Thyroid gland (tissue), 4 donors: ENCODE results near the gene ZNF550.

Experiments used
- CTCF ChIP-seq, 6 experiments: fragments of 200-600 bp in 3 of 6; fragments of 450-650 bp in 3 of 6; sonication (generic) in 3 of 6; IDR thresholded peaks; one replicate each; pipeline ENCODE4 v1.5.1; 2016 to 2019; ENCODE audit warnings: antibody characterized with exemption in 6 of 6, mild to moderate bottlenecking in 2 of 6, inconsistent platforms in 1 of 6, moderate library complexity in 1 of 6
- POLR2A ChIP-seq, 2 donors: fragments of 450-650 bp; IDR thresholded peaks; one replicate each; pipeline ENCODE4 v1.6.1; 2017; ENCODE audit warnings: antibody characterized with exemption in 2 of 2, mild to moderate bottlenecking in 2 of 2, moderate library complexity in 1 of 2

GRCh38 chr19:57558525-57558924 lies 1.1 kb downstream of the ZNF550 start:
- TF ChIP-seq POLR2A (IDR thresholded peaks at IDR 0.05) (no peak), CTCF (IDR thresholded peaks at IDR 0.05) (no peak)
